Myocyte (in vitro differentiated cells): ENCODE results near the gene CDYL2. TPM values are rescaled to one million over a fixed set of nuclear protein-coding genes. Genes with fewer than 3 reads are reported as not detected.

Experiments
- DNase-seq: peaks from one replicate; pipeline ENCODE4 v3.0.0-alpha.2; 2012; ENCODE audit warnings: low read depth
- total RNA-seq: library from RNA; depleted of rRNA; stranded (reverse); fragments of >200 nt; gene quantifications from 2 replicates; pipeline ENCODE4 v1.2.3, GENCODE V29; 2014

The CDYL2 gene
- total RNA-seq, 1 donor from 2014 or later, result 0.37 TPM

DNA sequence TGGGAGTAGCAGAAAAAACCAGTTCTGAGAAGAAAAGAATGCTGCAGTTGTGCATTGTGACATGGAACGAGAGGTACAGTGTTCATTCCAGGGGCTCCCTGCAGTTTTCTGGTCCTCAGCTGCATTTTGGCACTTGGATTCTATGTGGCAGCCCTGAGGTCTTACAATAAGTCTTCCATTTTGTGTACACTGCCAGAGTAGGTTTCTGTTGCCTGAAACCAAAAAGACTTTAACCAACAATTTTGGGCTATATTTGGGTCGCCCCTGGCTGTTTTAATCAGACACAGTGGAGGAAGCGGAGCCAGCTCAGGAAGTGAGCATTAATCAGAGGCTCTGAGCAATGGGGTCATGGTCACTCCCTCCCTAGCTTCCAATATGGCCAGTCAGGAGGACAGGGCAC lies 247.9 kb downstream of the CDYL2 start:
- no peak for DNase-seq

- no peak for DNase-seq
Observed at GRCh38 chr16:80554033-80554432, 250.4 kb downstream of the CDYL2 start.

DNA sequence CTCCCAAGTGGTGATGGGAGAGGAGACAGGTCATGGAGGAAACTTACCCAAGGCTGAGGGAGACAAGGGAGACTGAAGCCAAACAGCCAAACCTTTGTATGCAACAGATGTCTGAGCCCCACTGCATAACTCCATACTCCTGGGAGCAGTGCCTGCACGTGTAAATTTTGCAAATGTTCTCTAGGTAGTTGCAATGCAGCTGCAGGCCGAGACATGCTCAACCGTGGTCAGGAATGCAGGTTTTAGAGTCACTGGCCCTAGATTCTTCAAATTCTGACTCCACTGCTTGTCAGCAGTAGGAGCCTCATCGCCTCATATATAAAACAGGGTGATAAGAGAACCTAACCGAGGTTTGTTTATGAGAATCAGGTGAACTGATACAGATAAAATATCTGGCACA lies 252.1 kb downstream of the CDYL2 start:
- DNase-seq, result no peak

Other genes with a start within 250 kb of the CDYL2 start
- 79.0 and 95.9 TPM in 2 replicates for gene CMC2, start 202.3 kb upstream of the CDYL2 start, total RNA-seq
- 10.6 and 10.8 TPM in 2 replicates for gene CENPN, start 202.6 kb upstream of the CDYL2 start, total RNA-seq
- gene ATMIN, start 231.2 kb upstream of the CDYL2 start, total RNA-seq, result 44.7 and 55.6 TPM in 2 replicates